ENCODE results near the gene CCDC141.

- TF ChIP-seq GATA3 (IDR thresholded peaks at IDR 0.05; ENCODE audit: low read depth, low read length), result no peak
- no peak for TF ChIP-seq GATA2 (IDR thresholded peaks at IDR 0.05; ENCODE audit: low read depth, low read length)
Measured at GRCh38 chr2:178884440-178884839, 165.5 kb downstream of the CCDC141 start.

Measured in SH-SY5Y (cell line).